HepG2 (cell line): ENCODE measurements around the gene PAK1IP1. TPM values are rescaled to one million over a fixed set of nuclear protein-coding genes. Genes with fewer than 3 reads are reported as not detected.
A peak's percentile ranks its signal among the peaks of the same experiment; 100 is the strongest.

Source experiments
- AKAP8 ChIP-seq: sonication (generic); formaldehyde crosslinking; IDR thresholded peaks from 2 replicates; pipeline ENCODE4 v1.5.1; 2020; ENCODE audit warnings: mild to moderate bottlenecking, missing genetic modification reagents
- EP300 ChIP-seq, 3 experiments: sonication (generic) in 1 of 3; formaldehyde crosslinking in 1 of 3; IDR thresholded peaks; 2 replicates each; pipeline versions ENCODE4 v1.5.1 to v1.6.1; 2011 to 2020; ENCODE audit warnings: low read depth in 2 of 3, low read length in 2 of 3, borderline replicate concordance in 1 of 3, improper control_type of control experiment in 1 of 3, mild to moderate bottlenecking in 1 of 3, missing genetic modification reagents in 1 of 3, moderate library complexity in 1 of 3
- FOXC1 ChIP-seq: sonication (generic); formaldehyde crosslinking; IDR thresholded peaks from 2 replicates; pipeline ENCODE4 v1.8.0; 2022; ENCODE audit warnings: mild to moderate bottlenecking, missing genetic modification reagents, borderline replicate concordance
- HNRNPL ChIP-seq: fragments of 200-400 bp; formaldehyde crosslinking; IDR thresholded peaks from 2 replicates; pipeline ENCODE4 v1.6.1; 2017; ENCODE audit warnings: mild to moderate bottlenecking, low read depth, low read length
- IKZF1 ChIP-seq: fragments of 450-650 bp; IDR thresholded peaks from 2 replicates; pipeline ENCODE4 v1.7.1; 2016
- KMT2A ChIP-seq: sonication (generic); formaldehyde crosslinking; IDR thresholded peaks from 2 replicates; pipeline ENCODE4 v1.4.0; 2020; ENCODE audit warnings: missing genetic modification reagents
- MAFG ChIP-seq: sonication (generic); formaldehyde crosslinking; IDR thresholded peaks from 2 replicates; pipeline ENCODE4 v1.5.1; 2020; ENCODE audit warnings: mild to moderate bottlenecking, missing genetic modification reagents
- NFYB ChIP-seq: sonication (generic); formaldehyde crosslinking; IDR thresholded peaks from 2 replicates; pipeline ENCODE4 v1.4.0; 2020; ENCODE audit warnings: missing genetic modification reagents
- POLR2A ChIP-seq, 2 experiments: IDR thresholded peaks; 2 replicates each; pipeline ENCODE4 v1.6.1; 2011; ENCODE audit warnings: low read depth in 2 of 2, low read length in 2 of 2, mild to moderate bottlenecking in 1 of 2, moderate library complexity in 1 of 2; ENCODE audit not compliant: insufficient read depth in 1 of 2
- POLR2AphosphoS2 ChIP-seq: IDR thresholded peaks from 2 replicates; pipeline ENCODE4 v1.6.1; 2011; ENCODE audit warnings: low read depth, low read length, improper control_type of control experiment
- SOX13 ChIP-seq, 3 experiments: fragments of 450-650 bp in 1 of 3; sonication (generic) in 1 of 3; formaldehyde crosslinking in 1 of 3; IDR thresholded peaks in 2 of 3; conservative IDR thresholded peaks in 1 of 3; 2 replicates each; pipeline versions ENCODE4 v1.5.0 to v1.6.1; 2016 to 2020; ENCODE audit warnings: antibody characterized with exemption in 1 of 3, mild to moderate bottlenecking in 1 of 3, missing compliant biosample characterization in 1 of 3, missing genetic modification reagents in 1 of 3, moderate library complexity in 1 of 3
- TBX3 ChIP-seq: fragments of 450-650 bp; IDR thresholded peaks from 2 replicates; pipeline ENCODE4 v1.6.1; 2017; ENCODE audit warnings: antibody characterized with exemption, mild to moderate bottlenecking, inconsistent platforms, borderline replicate concordance
- ZBTB7B ChIP-seq: sonication (generic); formaldehyde crosslinking; IDR thresholded peaks from 2 replicates; pipeline ENCODE4 v1.4.0; 2020; ENCODE audit warnings: missing genetic modification reagents
- ZC3H4 ChIP-seq: sonication (generic); formaldehyde crosslinking; IDR thresholded peaks from 2 replicates; pipeline ENCODE4 v1.4.0; 2020; ENCODE audit warnings: missing genetic modification reagents, borderline replicate concordance
- ZFP82 ChIP-seq: sonication (generic); formaldehyde crosslinking; IDR thresholded peaks from 2 replicates; pipeline ENCODE4 v1.5.1; 2020; ENCODE audit warnings: mild to moderate bottlenecking, missing genetic modification reagents, borderline replicate concordance
- ZNF180 ChIP-seq: sonication (generic); formaldehyde crosslinking; IDR thresholded peaks from 2 replicates; pipeline ENCODE4 v1.4.0; 2020; ENCODE audit warnings: low read depth, missing genetic modification reagents, borderline replicate concordance
- ZNF230 ChIP-seq: sonication (generic); formaldehyde crosslinking; IDR thresholded peaks from 2 replicates; pipeline ENCODE4 v1.4.0; 2020; ENCODE audit warnings: mild to moderate bottlenecking, missing genetic modification reagents
- ZNF615 ChIP-seq: sonication (generic); formaldehyde crosslinking; IDR thresholded peaks from 2 replicates; pipeline ENCODE4 v1.5.0; 2020; ENCODE audit warnings: mild to moderate bottlenecking, missing genetic modification reagents, borderline replicate concordance
- ZNF678 ChIP-seq: sonication (generic); formaldehyde crosslinking; IDR thresholded peaks from 2 replicates; pipeline ENCODE4 v1.4.0; 2020; ENCODE audit warnings: mild to moderate bottlenecking, missing genetic modification reagents
- ZNF776 ChIP-seq: sonication (generic); formaldehyde crosslinking; IDR thresholded peaks from 2 replicates; pipeline ENCODE4 v1.4.0; 2020; ENCODE audit warnings: mild to moderate bottlenecking, missing genetic modification reagents
- ZSCAN31 ChIP-seq: sonication (generic); formaldehyde crosslinking; IDR thresholded peaks from 2 replicates; pipeline ENCODE4 v1.5.0; 2020; ENCODE audit warnings: low read depth, mild to moderate bottlenecking, missing genetic modification reagents
- polyA plus RNA-seq, 8 experiments: library from polyadenylated mRNA; depleted of rRNA in 3 of 8; stranded (reverse) in 7 of 8; unstranded in 1 of 8; fragments of >200 nt; fragmentation: Illumina TruSeq in 4 of 8; extraction: Trizol in 4 of 8; gene quantifications; 2 replicates each; pipeline versions ENCODE4 v1.2.1 to v1.2.3, GENCODE V29; 2011 to 2016; ENCODE audit warnings: low read depth in 4 of 8, missing spikeins in 1 of 8, mixed read lengths in 1 of 8; ENCODE audit not compliant: insufficient read depth in 1 of 8
- total RNA-seq, 5 experiments: library from RNA; depleted of rRNA; stranded (reverse); fragments of >200 nt; fragmentation: Illumina TruSeq; extraction: Trizol; gene quantifications; 2 replicates each; pipeline ENCODE4 v1.2.3, GENCODE V29; 2016; ENCODE audit warnings: low read depth in 1 of 5
- TF ChIP-seq, protein P1 (sequence below): sonication (generic); formaldehyde crosslinking; conservative IDR thresholded peaks from 2 replicates; pipeline ENCODE4 v1.4.0; 2020; ENCODE audit warnings: missing genetic modification reagents
- TF ChIP-seq, protein P2 (sequence below): IDR thresholded peaks from 2 replicates; pipeline ENCODE4 v1.6.1; 2016; ENCODE audit warnings: mild to moderate bottlenecking
- TF ChIP-seq, protein P3 (sequence below): sonication (generic); formaldehyde crosslinking; IDR thresholded peaks from 2 replicates; pipeline ENCODE4 v1.8.0; 2022; ENCODE audit warnings: mild to moderate bottlenecking, missing genetic modification reagents, moderate library complexity
- TF ChIP-seq, protein P4 (sequence below): sonication (generic); formaldehyde crosslinking; IDR thresholded peaks from 2 replicates; pipeline ENCODE4 v1.4.0; 2020; ENCODE audit warnings: missing genetic modification reagents, mild to moderate bottlenecking, borderline replicate concordance

The PAK1IP1 gene
- total and polyA plus RNA-seq, 2 of the 13 experiments (the other 11 are each of a cell fraction or from before 2014, with no cell fraction given) = 23.4 to 66.2 TPM

DNA sequence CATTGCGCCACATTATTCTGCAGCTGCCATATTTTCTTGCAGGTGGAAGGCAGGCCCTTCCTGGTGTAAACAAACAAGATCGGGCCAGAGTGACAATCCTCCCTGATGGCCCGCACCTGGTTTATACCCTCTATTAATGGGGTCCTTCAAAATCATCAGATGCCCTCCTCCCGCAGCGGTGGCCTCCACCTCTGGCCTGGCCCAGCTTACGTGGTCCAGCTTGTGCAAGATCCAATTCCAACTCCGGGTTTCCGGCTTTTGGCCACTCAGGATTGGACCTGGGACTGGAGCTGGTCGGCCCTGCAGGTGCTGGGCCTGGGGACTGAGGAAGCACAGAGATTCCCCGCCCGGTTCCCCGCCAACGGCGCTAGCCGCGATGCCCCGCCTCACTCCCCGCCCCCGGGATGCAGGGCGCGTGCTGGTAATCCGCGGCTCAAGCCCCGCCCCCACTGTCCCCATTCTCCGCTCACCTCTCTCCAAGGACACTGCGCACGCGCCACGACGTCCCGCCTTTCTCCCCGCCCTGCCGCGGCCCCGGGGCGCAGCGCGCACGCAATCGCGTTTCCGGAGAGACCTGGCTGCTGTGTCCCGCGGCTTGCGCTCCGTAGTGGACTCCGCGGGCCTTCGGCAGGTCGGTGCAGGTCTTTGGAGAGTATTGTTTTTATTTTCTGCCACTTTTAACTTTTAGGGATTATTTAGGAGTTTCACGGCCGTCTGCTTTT lies 52.6 kb downstream of the PAK1IP1 start, which contains the start of gene TMEM14B (continued):
- TF ChIP-seq POLR2A (IDR thresholded peaks at IDR 0.05; ENCODE audit: insufficient read depth in 1 of 2, low read depth in 2 of 2, low read length in 2 of 2) = peak; percentile 89 to 95
- peak; percentile 55; the same call in 1 of the 2 replicates for TF ChIP-seq SOX13 (IDR thresholded peaks at IDR 0.05)
- peak in 1 of 2 experiments; percentile 64; a peak in 2 of 4 replicates for TF ChIP-seq SOX13 (CRISPR knock-in tag; conservative IDR thresholded peaks at IDR 0.05 in 1 of 2, IDR thresholded peaks at IDR 0.05 in 1 of 2)
- TF ChIP-seq ZFP82 = 0 out of 2 replicates have a peak, but pooled peaks have one; percentile 70
- peak; percentile 87 for TF ChIP-seq ZNF230 (CRISPR knock-in tag)
- no peak for TF ChIP-seq ZNF180 (CRISPR knock-in tag)
- peak; percentile 74 for TF ChIP-seq FOXC1
- TF ChIP-seq, protein P1, sequence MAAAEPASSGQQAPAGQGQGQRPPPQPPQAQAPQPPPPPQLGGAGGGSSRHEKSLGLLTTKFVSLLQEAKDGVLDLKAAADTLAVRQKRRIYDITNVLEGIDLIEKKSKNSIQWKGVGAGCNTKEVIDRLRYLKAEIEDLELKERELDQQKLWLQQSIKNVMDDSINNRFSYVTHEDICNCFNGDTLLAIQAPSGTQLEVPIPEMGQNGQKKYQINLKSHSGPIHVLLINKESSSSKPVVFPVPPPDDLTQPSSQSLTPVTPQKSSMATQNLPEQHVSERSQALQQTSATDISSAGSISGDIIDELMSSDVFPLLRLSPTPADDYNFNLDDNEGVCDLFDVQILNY (CRISPR knock-in tag) = peak; percentile 68
- 0 out of 2 replicates have a peak, but pooled peaks have one; percentile 10 for TF ChIP-seq TBX3
- TF ChIP-seq ZNF776 (CRISPR knock-in tag) = peak; percentile 93
- TF ChIP-seq KMT2A (CRISPR knock-in tag) = peak; percentile 97
- no peak for TF ChIP-seq IKZF1
- 0 out of 2 replicates have a peak, but pooled peaks have one; percentile 74 for TF ChIP-seq ZNF615 (CRISPR knock-in tag)
- TF ChIP-seq ZSCAN31 (CRISPR knock-in tag) = peak; percentile 95
- TF ChIP-seq AKAP8 (CRISPR knock-in tag) = peak; percentile 96
- TF ChIP-seq POLR2AphosphoS2 = peak; percentile 74; the same call in 1 of the 2 replicates
- TF ChIP-seq ZC3H4 = no peak
- no peak; the same call in 1 of the 2 replicates for TF ChIP-seq NFYB (CRISPR knock-in tag)
- TF ChIP-seq MAFG (CRISPR knock-in tag) = peak; percentile 64; the same call in 1 of the 2 replicates
- TF ChIP-seq, protein P2, sequence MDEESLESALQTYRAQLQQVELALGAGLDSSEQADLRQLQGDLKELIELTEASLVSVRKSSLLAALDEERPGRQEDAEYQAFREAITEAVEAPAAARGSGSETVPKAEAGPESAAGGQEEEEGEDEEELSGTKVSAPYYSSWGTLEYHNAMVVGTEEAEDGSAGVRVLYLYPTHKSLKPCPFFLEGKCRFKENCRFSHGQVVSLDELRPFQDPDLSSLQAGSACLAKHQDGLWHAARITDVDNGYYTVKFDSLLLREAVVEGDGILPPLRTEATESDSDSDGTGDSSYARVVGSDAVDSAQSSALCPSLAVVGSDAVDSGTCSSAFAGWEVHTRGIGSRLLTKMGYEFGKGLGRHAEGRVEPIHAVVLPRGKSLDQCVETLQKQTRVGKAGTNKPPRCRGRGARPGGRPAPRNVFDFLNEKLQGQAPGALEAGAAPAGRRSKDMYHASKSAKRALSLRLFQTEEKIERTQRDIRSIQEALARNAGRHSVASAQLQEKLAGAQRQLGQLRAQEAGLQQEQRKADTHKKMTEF (CRISPR knock-in tag) = peak; percentile 99
- TF ChIP-seq, protein P3, sequence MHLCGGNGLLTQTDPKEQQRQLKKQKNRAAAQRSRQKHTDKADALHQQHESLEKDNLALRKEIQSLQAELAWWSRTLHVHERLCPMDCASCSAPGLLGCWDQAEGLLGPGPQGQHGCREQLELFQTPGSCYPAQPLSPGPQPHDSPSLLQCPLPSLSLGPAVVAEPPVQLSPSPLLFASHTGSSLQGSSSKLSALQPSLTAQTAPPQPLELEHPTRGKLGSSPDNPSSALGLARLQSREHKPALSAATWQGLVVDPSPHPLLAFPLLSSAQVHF = no peak
- no peak; the same call in 1 of the 2 replicates for TF ChIP-seq ZBTB7B (CRISPR knock-in tag)
- no peak; the same call in 1 of the 2 replicates for TF ChIP-seq ZNF678 (CRISPR knock-in tag)
- no peak for TF ChIP-seq HNRNPL
- TF ChIP-seq EP300 (IDR thresholded peaks at IDR 0.05; ENCODE audit: low read depth in 2 of 2, low read length in 2 of 2) = peak in 1 of 2 experiments; percentile 37; a peak in 3 of 4 replicates
- peak; percentile 32; the same call in 1 of the 2 replicates for TF ChIP-seq EP300 (CRISPR knock-in tag; IDR thresholded peaks at IDR 0.05; ENCODE audit: borderline replicate concordance)
- TF ChIP-seq, protein P4, sequence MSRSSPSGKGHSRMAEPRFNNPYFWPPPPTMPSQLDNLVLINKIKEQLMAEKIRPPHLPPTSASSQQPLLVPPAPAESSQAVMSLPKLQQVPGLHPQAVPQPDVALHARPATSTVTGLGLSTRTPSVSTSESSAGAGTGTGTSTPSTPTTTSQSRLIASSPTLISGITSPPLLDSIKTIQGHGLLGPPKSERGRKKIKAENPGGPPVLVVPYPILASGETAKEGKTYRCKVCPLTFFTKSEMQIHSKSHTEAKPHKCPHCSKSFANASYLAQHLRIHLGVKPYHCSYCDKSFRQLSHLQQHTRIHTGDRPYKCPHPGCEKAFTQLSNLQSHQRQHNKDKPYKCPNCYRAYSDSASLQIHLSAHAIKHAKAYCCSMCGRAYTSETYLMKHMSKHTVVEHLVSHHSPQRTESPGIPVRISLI (CRISPR knock-in tag) = peak; percentile 31; the same call in 1 of the 2 replicates
